Mammary epithelial cell (primary cell): Measurements from ENCODE around the gene SUSD1.

Experiments used
- CTCF ChIP-seq, 2 donors: IDR thresholded peaks in 1 of 2; conservative IDR thresholded peaks in 1 of 2; 2 replicates each; pipeline ENCODE4 v1.5.1; 2011 to 2012; ENCODE audit warnings: inconsistent platforms in 2 of 2, low read length in 2 of 2, mild to moderate bottlenecking in 2 of 2, control low read depth in 1 of 2, low read depth in 1 of 2; ENCODE audit not compliant: insufficient read depth in 1 of 2; ENCODE audit errors: extremely low read depth in 1 of 2
- EZH2 ChIP-seq: IDR thresholded peaks from 2 replicates; pipeline ENCODE4 v1.6.1; 2012; ENCODE audit warnings: low read length, inconsistent platforms, borderline replicate concordance

GRCh38 chr9:112110777-112111113 lies 64.4 kb downstream of the SUSD1 start:
- TF ChIP-seq CTCF (conservative IDR thresholded peaks at IDR 0.05 in 1 of 2, IDR thresholded peaks at IDR 0.05 in 1 of 2; ENCODE audit: extremely low read depth in 1 of 2, insufficient read depth in 1 of 2, low read depth in 1 of 2, low read length in 2 of 2) (no peak), EZH2 (no peak)
